Small intestine (tissue), 16 donors: ENCODE results near the gene CHODL. TPM values are rescaled to one million over a fixed set of nuclear protein-coding genes. Genes with fewer than 3 reads are reported as not detected.

Experiments used
- DNase-seq, 2 donors: peaks; one replicate each; pipeline versions ENCODE4 v3.0.0 to v3.0.0-alpha.2; 2013
- FAIRE-seq: peaks from 2 replicates; lab custom pipeline; 2012; peaks lifted over from hg19 to GRCh38; lab: Jason Lieb, UNC
- H3K27ac ChIP-seq, 3 donors: one replicate each; pipeline ENCODE4 v1.5.1; 2013; ENCODE audit warnings: low read length in 2 of 3, mild to moderate bottlenecking in 2 of 3, control low read depth in 1 of 3, inconsistent platforms in 1 of 3, low read depth in 1 of 3, moderate library complexity in 1 of 3
- H3K27me3 ChIP-seq, 3 donors: one replicate each; pipeline ENCODE4 v1.6.1; 2013; ENCODE audit warnings: low read length in 3 of 3, inconsistent platforms in 1 of 3; ENCODE audit not compliant: control insufficient read depth in 3 of 3, insufficient read depth in 3 of 3
- H3K36me3 ChIP-seq, 3 donors: one replicate each; pipeline ENCODE4 v1.6.1; 2013; ENCODE audit warnings: low read length in 3 of 3, inconsistent platforms in 1 of 3, low read depth in 1 of 3, mild to moderate bottlenecking in 1 of 3, moderate library complexity in 1 of 3; ENCODE audit not compliant: control insufficient read depth in 3 of 3, insufficient read depth in 2 of 3
- H3K4me1 ChIP-seq, 3 donors: one replicate each; pipeline ENCODE4 v1.6.1; 2013; ENCODE audit warnings: low read length in 2 of 3, inconsistent platforms in 1 of 3, low read depth in 1 of 3, mild to moderate bottlenecking in 1 of 3, moderate library complexity in 1 of 3; ENCODE audit not compliant: control insufficient read depth in 3 of 3, insufficient read depth in 2 of 3
- H3K4me3 ChIP-seq, 3 donors: one replicate each; pipeline ENCODE4 v1.5.1; 2013; ENCODE audit warnings: low read length in 3 of 3, control low read depth in 1 of 3, inconsistent platforms in 1 of 3, low read depth in 1 of 3, mild to moderate bottlenecking in 1 of 3, moderate library complexity in 1 of 3
- H3K9me3 ChIP-seq, 2 donors: one replicate each; pipeline ENCODE4 v1.6.1; 2013; ENCODE audit warnings: low read depth in 1 of 2, low read length in 1 of 2; ENCODE audit not compliant: control insufficient read depth in 2 of 2, insufficient read depth in 1 of 2
- WGBS, 3 donors: extraction: QIAGEN DNeasy Blood & Tissue Kit; methylation state at CpG; one replicate each; pipeline ENCODE4 v1.1.7; 2013; 5-methylcytosine and 5-hydroxymethylcytosine counted together
- long read RNA-seq, 10 donors: transcript quantifications; one replicate each; lab custom pipeline, GENCODE V29; 2026
- polyA plus RNA-seq, 4 donors: library from polyadenylated mRNA; stranded (reverse) in 3 of 4; unstranded in 1 of 4; fragments of 200-250 nt in 3 of 4; fragments of 120-200 nt in 1 of 4; gene quantifications; one replicate each; pipeline versions ENCODE4 v1.2.1 to v1.2.3, GENCODE V29; 2013
- donor health status: healthy with polysubstance abuse.
- donor health status: control.
- donor health status: control.
- donor health status: Bipolar disorder and iron deficiency.
- donor health status: healthy.

The CHODL gene, protein sequence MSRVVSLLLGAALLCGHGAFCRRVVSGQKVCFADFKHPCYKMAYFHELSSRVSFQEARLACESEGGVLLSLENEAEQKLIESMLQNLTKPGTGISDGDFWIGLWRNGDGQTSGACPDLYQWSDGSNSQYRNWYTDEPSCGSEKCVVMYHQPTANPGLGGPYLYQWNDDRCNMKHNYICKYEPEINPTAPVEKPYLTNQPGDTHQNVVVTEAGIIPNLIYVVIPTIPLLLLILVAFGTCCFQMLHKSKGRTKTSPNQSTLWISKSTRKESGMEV
- polyA plus RNA-seq, result under 1 TPM in 3 of 4 donors, not detected in 1; 0.16 to 0.97 (median 0.22) TPM
- long read RNA-seq, donor 1, partial matches to known transcripts, result 0 of 1 reads
- long read RNA-seq, donor 1, other reads (novel, unspliced or antisense), result 0 of 1 reads
- long read RNA-seq, donor 2, result 0 reads
- long read RNA-seq, donor 3, result 0 reads
- long read RNA-seq, donor 4, result 0 reads
- long read RNA-seq, donor 5, result 0 reads
- long read RNA-seq, donor 6, result 0 reads
- long read RNA-seq, donor 7, partial matches to known transcripts, result 0 of 1 reads
- long read RNA-seq, donor 7, other reads (novel, unspliced or antisense), result 0 of 1 reads
- long read RNA-seq, donor 8, partial matches to known transcripts, result 0 of 3 reads
- long read RNA-seq, donor 8, other reads (novel, unspliced or antisense), result 0 of 3 reads
- long read RNA-seq, donor 9, result 0 reads
- long read RNA-seq, donor 10, transcript CHODL-201 (6 exons, 2,548 nt), result major isoform, 10 of 10 reads
- long read RNA-seq, donor 10, partial matches to known transcripts, result 0 of 10 reads
- long read RNA-seq, donor 10, other reads (novel, unspliced or antisense), result 0 of 10 reads

DNA sequence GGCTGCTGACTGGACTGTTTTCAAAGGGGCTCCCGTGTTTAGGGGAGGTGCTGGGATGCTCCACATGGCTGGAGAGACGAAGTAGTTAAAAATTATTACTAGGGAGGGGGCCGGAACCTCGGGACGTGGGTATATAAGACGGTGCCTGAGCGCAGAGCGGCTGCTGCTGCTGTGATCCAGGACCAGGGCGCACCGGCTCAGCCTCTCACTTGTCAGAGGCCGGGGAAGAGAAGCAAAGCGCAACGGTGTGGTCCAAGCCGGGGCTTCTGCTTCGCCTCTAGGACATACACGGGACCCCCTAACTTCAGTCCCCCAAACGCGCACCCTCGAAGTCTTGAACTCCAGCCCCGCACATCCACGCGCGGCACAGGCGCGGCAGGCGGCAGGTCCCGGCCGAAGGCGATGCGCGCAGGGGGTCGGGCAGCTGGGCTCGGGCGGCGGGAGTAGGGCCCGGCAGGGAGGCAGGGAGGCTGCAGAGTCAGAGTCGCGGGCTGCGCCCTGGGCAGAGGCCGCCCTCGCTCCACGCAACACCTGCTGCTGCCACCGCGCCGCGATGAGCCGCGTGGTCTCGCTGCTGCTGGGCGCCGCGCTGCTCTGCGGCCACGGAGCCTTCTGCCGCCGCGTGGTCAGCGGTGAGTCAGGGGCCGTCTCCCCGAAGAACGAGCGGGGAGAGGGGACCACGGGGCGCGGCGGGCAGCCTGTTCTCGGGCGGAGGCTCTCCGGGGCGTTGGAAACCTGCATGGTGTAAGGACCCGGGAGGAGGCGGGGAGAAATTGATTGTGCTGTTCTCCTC, at the start of gene CHODL:
Gene CHODL (plus strand): TSS at position 163 of the 793 bp plus-strand sequence. CDS start 391 bp downstream, at position 554.
- Histone ChIP-seq H3K4me3 (peak within 1 kb of the TSS in 1 of 3 donors; percentile 34), H3K36me3 (no peaks in the 10 kb centered on the region), H3K27ac (no peak within 1 kb of the TSS), H3K27me3 (peaks cover 3 to 18% (median 4%) of the 10 kb centered on the region in 3 donors), H3K4me1 (no peaks in the 10 kb centered on the region), H3K9me3 (no peaks in the 10 kb centered on the region)
- FAIRE-seq (no peak), DNase-seq (peak in 1 of 2 donors; percentile 6)
- WGBS, 3 donors, result 3 to 15% (median 4%) methylated on average over 61 to 72 of the region's 72 CpGs

- Histone ChIP-seq H3K27me3 (no peaks in the 10 kb centered on the region), H3K4me1 (no peaks in the 10 kb centered on the region), H3K4me3 (no peak overlapping the region), H3K9me3 (no peaks in the 10 kb centered on the region), H3K27ac (no peak overlapping the region), H3K36me3 (no peaks in the 10 kb centered on the region)
- FAIRE-seq, result no peak
- DNase-seq, result no peak
- 81 to 94% (median 87%) methylated on average over 1 of the region's 1 CpG for WGBS, 3 donors
These were observed 39.7 kb upstream of the CHODL start for GRCh38 chr21:18204931-18205330.

GRCh38 chr21:18218331-18218730, 26.3 kb upstream of the CHODL start:
- WGBS, 3 donors, result 3 to 39% (median 9%) methylated on average over 1 of the region's 1 CpG
- FAIRE-seq, result no peak
- Histone ChIP-seq H3K36me3 (no peaks in the 10 kb centered on the region), H3K27me3 (no peaks in the 10 kb centered on the region), H3K4me1 (no peaks in the 10 kb centered on the region), H3K27ac (no peak overlapping the region), H3K9me3 (peaks cover 2 to 13% of the 10 kb centered on the region in 2 donors), H3K4me3 (no peak overlapping the region)
- no peak for DNase-seq

GRCh38 chr21:18220498-18220897, 24.1 kb upstream of the CHODL start:
- no peaks in the 10 kb centered on the region for H3K36me3 ChIP-seq
- H3K27ac ChIP-seq, result no peak overlapping the region
- FAIRE-seq (no peak), DNase-seq (no peak)
- H3K27me3 ChIP-seq, result no peaks in the 10 kb centered on the region
- no peaks in the 10 kb centered on the region for H3K4me1 ChIP-seq
- peaks cover 2 to 13% of the 10 kb centered on the region in 2 donors for H3K9me3 ChIP-seq
- no peak overlapping the region for H3K4me3 ChIP-seq

GRCh38 chr21:18222346-18222745, 22.3 kb upstream of the CHODL start:
- Histone ChIP-seq H3K4me3 (no peak overlapping the region), H3K4me1 (no peaks in the 10 kb centered on the region), H3K27me3 (no peaks in the 10 kb centered on the region), H3K9me3 (peaks cover 2 to 13% of the 10 kb centered on the region in 2 donors), H3K27ac (no peak overlapping the region), H3K36me3 (no peaks in the 10 kb centered on the region)
- no peak for DNase-seq
- 8 to 52% (median 21%) methylated on average over 1 of the region's 1 CpG for WGBS, 3 donors
- FAIRE-seq, result no peak

- Histone ChIP-seq H3K27ac (no peak overlapping the region), H3K4me3 (no peak overlapping the region), H3K9me3 (no peaks in the 10 kb centered on the region), H3K4me1 (no peaks in the 10 kb centered on the region), H3K27me3 (no peaks in the 10 kb centered on the region), H3K36me3 (no peaks in the 10 kb centered on the region)
- WGBS, 3 donors, result 71 to 74% (median 74%) methylated on average over 5 of the region's 5 CpGs
- no peak for DNase-seq
- FAIRE-seq, result no peak
These were observed 16.4 kb upstream of the CHODL start for GRCh38 chr21:18228060-18228739.

DNA sequence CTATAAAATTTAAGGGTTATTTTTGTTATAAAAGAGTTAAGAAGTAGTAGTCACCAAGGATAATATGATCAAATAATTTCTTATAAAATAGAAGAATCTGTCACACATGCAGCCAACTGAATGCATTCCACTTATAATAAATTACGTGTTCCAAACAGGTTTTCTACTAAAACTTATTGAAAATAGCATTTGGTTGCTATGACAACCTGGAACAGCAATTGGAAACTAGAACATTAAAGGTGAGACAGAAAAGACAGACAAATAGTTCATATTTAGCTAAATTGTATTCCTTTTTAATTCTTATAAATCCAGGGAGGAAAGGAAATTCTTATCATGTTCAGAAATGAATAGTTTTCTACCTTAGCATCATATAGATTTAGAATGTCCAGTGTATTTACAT, 9.1 kb upstream of the CHODL start:
- DNase-seq (no peak), FAIRE-seq (no peak)
- Histone ChIP-seq H3K27ac (no peak overlapping the region), H3K9me3 (no peaks in the 10 kb centered on the region), H3K4me3 (no peak overlapping the region), H3K36me3 (no peaks in the 10 kb centered on the region), H3K27me3 (no peaks in the 10 kb centered on the region), H3K4me1 (no peaks in the 10 kb centered on the region)
- WGBS, 3 donors, result 59 to 68% (median 60%) methylated on average over 1 of the region's 1 CpG
